ENCODE results near the gene SNX20. TPM values are rescaled to one million over a fixed set of nuclear protein-coding genes. Genes with fewer than 3 reads are reported as not detected.

Gene SNX20
- total RNA-seq, 1 donor from 2014 or later = not detected

GRCh38 chr16:50635505-50636392, 45.4 kb downstream of the SNX20 start:
- TF ChIP-seq CTCF (conservative IDR thresholded peaks at IDR 0.05; ENCODE audit: low read depth, low read length) = no peak
- DNase-seq (ENCODE audit: low read depth) = no peak
- no peak overlapping the region for H3K4me3 ChIP-seq (ENCODE audit: low read depth, low read length)

GRCh38 chr16:50634947-50635346, 46.2 kb downstream of the SNX20 start:
- H3K4me3 ChIP-seq (ENCODE audit: low read depth, low read length) = no peak overlapping the region
- no peak for TF ChIP-seq CTCF (conservative IDR thresholded peaks at IDR 0.05; ENCODE audit: low read depth, low read length)
- DNase-seq (ENCODE audit: low read depth) = no peak

GRCh38 chr16:50634090-50634489, 47.0 kb downstream of the SNX20 start:
- no peak for DNase-seq (ENCODE audit: low read depth)
- no peak for TF ChIP-seq CTCF (conservative IDR thresholded peaks at IDR 0.05; ENCODE audit: low read depth, low read length)
- no peak overlapping the region for H3K4me3 ChIP-seq (ENCODE audit: low read depth, low read length)

- no peak for DNase-seq (ENCODE audit: low read depth)
- no peak for TF ChIP-seq CTCF (conservative IDR thresholded peaks at IDR 0.05; ENCODE audit: low read depth, low read length)
Observed at GRCh38 chr16:50632927-50633800, 47.9 kb downstream of the SNX20 start.

GRCh38 chr16:50631985-50632576, 49.0 kb downstream of the SNX20 start:
- no peak for TF ChIP-seq CTCF (conservative IDR thresholded peaks at IDR 0.05; ENCODE audit: low read depth, low read length)
- no peak overlapping the region for H3K4me3 ChIP-seq (ENCODE audit: low read depth, low read length)
- DNase-seq (ENCODE audit: low read depth) = no peak

More at GRCh38 chr16:50632927-50633800, 47.9 kb downstream of the SNX20 start:
- no peak overlapping the region for H3K4me3 ChIP-seq (ENCODE audit: low read depth, low read length)

GRCh38 chr16:50631249-50631984, 49.7 kb downstream of the SNX20 start:
- DNase-seq (ENCODE audit: low read depth) = no peak
- no peak overlapping the region for H3K4me3 ChIP-seq (ENCODE audit: low read depth, low read length)
- TF ChIP-seq CTCF (conservative IDR thresholded peaks at IDR 0.05; ENCODE audit: low read depth, low read length) = no peak
